ENCODE measurements around the gene MYT1.
A peak's percentile ranks its signal among the peaks of the same experiment; 100 is the strongest.

MYT1 gene

DNA sequence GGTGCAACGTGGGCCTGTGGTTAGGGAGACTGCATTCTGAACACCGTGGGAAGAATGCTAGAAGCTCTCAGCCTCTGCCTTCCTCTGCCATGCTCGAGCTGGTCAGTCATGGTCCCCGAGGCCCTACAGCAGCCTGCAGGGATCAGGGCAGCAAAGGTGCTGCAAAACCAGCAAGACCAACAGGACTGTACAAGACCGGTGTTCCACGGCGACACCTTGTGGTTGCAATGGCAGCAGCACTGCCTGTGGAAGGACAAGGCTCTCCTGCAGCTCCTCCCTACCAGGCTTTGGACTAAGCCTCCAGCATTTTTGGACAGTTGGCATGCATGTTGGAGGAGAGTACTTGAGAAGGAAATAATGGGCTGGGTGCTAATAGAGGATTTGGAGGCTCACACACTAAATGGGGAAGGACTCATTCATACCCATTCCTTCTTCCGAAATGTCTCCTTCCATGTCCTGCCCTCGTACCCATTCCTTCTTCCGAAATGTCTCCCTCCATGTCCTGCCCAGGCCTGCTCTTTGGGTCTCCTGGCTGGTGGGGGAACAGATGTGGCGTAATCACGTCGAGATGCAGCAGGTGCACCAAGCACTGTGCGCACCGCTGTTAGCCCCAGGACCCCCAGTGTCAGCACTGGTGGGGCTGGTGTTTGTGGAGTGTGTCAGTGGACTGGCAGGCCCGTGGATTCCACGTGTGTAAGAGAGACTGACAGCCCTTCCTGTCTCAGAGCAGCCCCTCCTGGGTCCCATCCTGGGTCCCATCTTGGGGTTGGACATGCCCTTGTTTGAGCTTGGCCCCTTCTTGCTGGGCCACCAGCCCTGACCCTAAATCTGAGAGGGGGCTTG is 18.6 kb upstream of the MYT1 start:
- no peak overlapping the region for H3K4me3 ChIP-seq (ENCODE audit: control insufficient read depth, low read depth, low read length)
- DNase-seq (ENCODE audit: low read depth): no peak
- TF ChIP-seq, protein P1, sequence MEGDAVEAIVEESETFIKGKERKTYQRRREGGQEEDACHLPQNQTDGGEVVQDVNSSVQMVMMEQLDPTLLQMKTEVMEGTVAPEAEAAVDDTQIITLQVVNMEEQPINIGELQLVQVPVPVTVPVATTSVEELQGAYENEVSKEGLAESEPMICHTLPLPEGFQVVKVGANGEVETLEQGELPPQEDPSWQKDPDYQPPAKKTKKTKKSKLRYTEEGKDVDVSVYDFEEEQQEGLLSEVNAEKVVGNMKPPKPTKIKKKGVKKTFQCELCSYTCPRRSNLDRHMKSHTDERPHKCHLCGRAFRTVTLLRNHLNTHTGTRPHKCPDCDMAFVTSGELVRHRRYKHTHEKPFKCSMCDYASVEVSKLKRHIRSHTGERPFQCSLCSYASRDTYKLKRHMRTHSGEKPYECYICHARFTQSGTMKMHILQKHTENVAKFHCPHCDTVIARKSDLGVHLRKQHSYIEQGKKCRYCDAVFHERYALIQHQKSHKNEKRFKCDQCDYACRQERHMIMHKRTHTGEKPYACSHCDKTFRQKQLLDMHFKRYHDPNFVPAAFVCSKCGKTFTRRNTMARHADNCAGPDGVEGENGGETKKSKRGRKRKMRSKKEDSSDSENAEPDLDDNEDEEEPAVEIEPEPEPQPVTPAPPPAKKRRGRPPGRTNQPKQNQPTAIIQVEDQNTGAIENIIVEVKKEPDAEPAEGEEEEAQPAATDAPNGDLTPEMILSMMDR (conservative IDR thresholded peaks at IDR 0.05; ENCODE audit: control insufficient read depth, insufficient read depth, low read depth, low read length): peak; percentile 14

DNA sequence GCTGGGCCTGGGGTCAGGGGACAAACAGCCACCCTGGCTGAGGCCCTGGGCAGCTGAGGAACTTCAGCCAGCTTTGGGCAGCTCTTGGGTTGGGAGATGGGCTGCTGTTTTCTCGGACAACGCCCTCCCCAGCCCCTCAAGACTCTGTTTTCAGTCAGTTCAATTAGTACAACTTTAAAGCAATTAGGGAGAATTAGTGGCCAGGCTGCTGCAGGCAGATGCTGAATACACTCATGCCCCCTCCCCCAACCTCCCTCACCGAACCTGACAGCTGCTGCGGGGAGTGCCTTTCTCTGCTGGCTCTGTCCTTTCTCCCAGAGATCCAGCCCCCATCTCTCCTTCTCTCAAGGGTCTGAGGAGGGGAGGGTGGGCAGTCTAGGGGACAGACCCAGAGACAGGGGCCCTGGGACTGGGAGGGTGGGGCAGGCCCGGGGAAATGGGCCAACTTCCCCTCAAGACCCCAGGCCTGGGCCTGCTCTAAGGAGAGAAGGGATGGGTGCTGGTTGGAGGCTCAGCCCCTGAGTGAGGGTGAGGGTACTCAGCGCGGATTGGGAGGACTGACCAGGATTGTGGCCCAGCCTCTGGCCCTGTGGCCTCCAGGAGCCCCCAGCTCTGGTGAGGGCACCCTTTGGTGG is 17.8 kb upstream of the MYT1 start:
- DNase-seq (ENCODE audit: low read depth): no peak
- TF ChIP-seq, protein P1 (conservative IDR thresholded peaks at IDR 0.05; ENCODE audit: control insufficient read depth, insufficient read depth, low read depth, low read length): no peak
- no peak overlapping the region for H3K4me3 ChIP-seq (ENCODE audit: control insufficient read depth, low read depth, low read length)

GRCh38 chr20:64146936-64147477 is 17.2 kb upstream of the MYT1 start:
- DNase-seq (ENCODE audit: low read depth): no peak
- no peak overlapping the region for H3K4me3 ChIP-seq (ENCODE audit: control insufficient read depth, low read depth, low read length)
- TF ChIP-seq, protein P1 (conservative IDR thresholded peaks at IDR 0.05; ENCODE audit: control insufficient read depth, insufficient read depth, low read depth, low read length): no peak

DNA sequence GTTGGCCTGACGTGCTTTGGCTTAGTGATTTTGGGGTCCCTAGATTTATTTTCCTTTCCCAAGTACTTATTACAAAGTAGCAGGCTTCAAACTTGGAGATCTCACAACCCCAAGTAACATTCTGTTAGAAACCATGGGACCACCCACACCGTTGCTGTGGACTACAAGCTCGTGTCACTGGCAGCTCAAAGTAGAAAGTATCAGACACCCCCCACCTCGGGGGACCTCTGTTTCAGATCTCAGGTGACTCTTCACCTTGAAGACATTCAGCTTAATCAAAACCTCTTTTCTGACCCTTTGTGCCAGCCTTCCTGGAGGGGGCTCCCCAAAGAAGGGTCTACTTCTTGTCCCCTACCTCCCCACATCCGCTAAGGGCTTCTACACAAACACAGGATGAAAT is 15.7 kb upstream of the MYT1 start:
- TF ChIP-seq, protein P1 (conservative IDR thresholded peaks at IDR 0.05; ENCODE audit: control insufficient read depth, insufficient read depth, low read depth, low read length): no peak
- H3K4me3 ChIP-seq (ENCODE audit: control insufficient read depth, low read depth, low read length): no peak overlapping the region
- no peak for DNase-seq (ENCODE audit: low read depth)

GRCh38 chr20:64149141-64149540 is 15.1 kb upstream of the MYT1 start:
- DNase-seq (ENCODE audit: low read depth): no peak
- no peak overlapping the region for H3K4me3 ChIP-seq (ENCODE audit: control insufficient read depth, low read depth, low read length)
- TF ChIP-seq, protein P1 (conservative IDR thresholded peaks at IDR 0.05; ENCODE audit: control insufficient read depth, insufficient read depth, low read depth, low read length): no peak

GRCh38 chr20:64149809-64150560 is 14.3 kb upstream of the MYT1 start:
- TF ChIP-seq, protein P1 (conservative IDR thresholded peaks at IDR 0.05; ENCODE audit: control insufficient read depth, insufficient read depth, low read depth, low read length): no peak

More at GRCh38 chr20:64149809-64150560, 14.3 kb upstream of the MYT1 start:
- no peak for DNase-seq (ENCODE audit: low read depth)
- H3K4me3 ChIP-seq (ENCODE audit: control insufficient read depth, low read depth, low read length): no peak overlapping the region

Measured in fibroblast of mammary gland (primary cell).